Stimulated activated naive CD8-positive, alpha-beta T cell treated with anti-CD3 and anti-CD28 coated beads, Interleukin-15, Interleukin-2, amounts not matched to agents 100 ng/mL and 50 ng/mL, for 24 hours (primary cell): Measurements from ENCODE around the gene CASZ1.

Source experiments
- H3K27ac Mint-ChIP-seq: one replicate; pipeline ENCODE4 v1.8.0; 2021; ENCODE audit warnings: mild to moderate bottlenecking, mixed read lengths
- H3K27me3 Mint-ChIP-seq: one replicate; pipeline ENCODE4 v1.8.0; 2021; ENCODE audit warnings: mixed read lengths
- H3K36me3 Mint-ChIP-seq: one replicate; pipeline ENCODE4 v1.8.0; 2021; ENCODE audit warnings: low read depth, mixed read lengths
- H3K4me1 Mint-ChIP-seq: one replicate; pipeline ENCODE4 v1.8.0; 2021; ENCODE audit warnings: low read depth, mixed read lengths
- H3K4me3 Mint-ChIP-seq: one replicate; pipeline ENCODE4 v1.8.0; 2021; ENCODE audit warnings: mild to moderate bottlenecking, mixed read lengths
- H3K9me3 Mint-ChIP-seq: one replicate; pipeline ENCODE4 v1.8.0; 2021; ENCODE audit warnings: mixed read lengths

The CASZ1 gene

GRCh38 chr1:10712568-10713362 lies 83.7 kb downstream of the CASZ1 start:
- H3K27me3 Mint-ChIP-seq = no peaks in the 10 kb centered on the region
- H3K36me3 Mint-ChIP-seq = no peaks in the 10 kb centered on the region
- H3K27ac Mint-ChIP-seq = no peak overlapping the region
- H3K4me3 Mint-ChIP-seq = no peak overlapping the region
- no peaks in the 10 kb centered on the region for H3K9me3 Mint-ChIP-seq
- H3K4me1 Mint-ChIP-seq = no peaks in the 10 kb centered on the region

- H3K4me1 Mint-ChIP-seq = no peaks in the 10 kb centered on the region
- H3K27me3 Mint-ChIP-seq = no peaks in the 10 kb centered on the region
- no peak overlapping the region for H3K27ac Mint-ChIP-seq
- no peaks in the 10 kb centered on the region for H3K36me3 Mint-ChIP-seq
- H3K9me3 Mint-ChIP-seq = no peaks in the 10 kb centered on the region
- H3K4me3 Mint-ChIP-seq = no peak overlapping the region
These were observed 86.0 kb downstream of the CASZ1 start for GRCh38 chr1:10710489-10710888.

GRCh38 chr1:10709646-10710045 lies 86.8 kb downstream of the CASZ1 start:
- H3K27me3 Mint-ChIP-seq = no peaks in the 10 kb centered on the region
- no peaks in the 10 kb centered on the region for H3K9me3 Mint-ChIP-seq
- no peaks in the 10 kb centered on the region for H3K4me1 Mint-ChIP-seq
- H3K36me3 Mint-ChIP-seq = no peaks in the 10 kb centered on the region
- H3K4me3 Mint-ChIP-seq = no peak overlapping the region
- H3K27ac Mint-ChIP-seq = no peak overlapping the region

- Mint-ChIP-seq H3K4me1 (no peaks in the 10 kb centered on the region), H3K27me3 (no peaks in the 10 kb centered on the region), H3K36me3 (no peaks in the 10 kb centered on the region), H3K9me3 (no peaks in the 10 kb centered on the region), H3K4me3 (no peak overlapping the region), H3K27ac (no peak overlapping the region)
These were observed 87.3 kb downstream of the CASZ1 start for GRCh38 chr1:10709165-10709564.

- Mint-ChIP-seq H3K27me3 (no peaks in the 10 kb centered on the region), H3K4me1 (no peaks in the 10 kb centered on the region), H3K27ac (no peak overlapping the region), H3K36me3 (no peaks in the 10 kb centered on the region), H3K4me3 (no peak overlapping the region), H3K9me3 (no peaks in the 10 kb centered on the region)
These were observed 87.7 kb downstream of the CASZ1 start for GRCh38 chr1:10708757-10709156.

- Mint-ChIP-seq H3K4me1 (no peaks in the 10 kb centered on the region), H3K36me3 (no peaks in the 10 kb centered on the region), H3K27me3 (no peaks in the 10 kb centered on the region), H3K9me3 (no peaks in the 10 kb centered on the region), H3K27ac (no peak overlapping the region), H3K4me3 (no peak overlapping the region)
These were observed 89.2 kb downstream of the CASZ1 start for GRCh38 chr1:10707208-10707607.

GRCh38 chr1:10706376-10706913 lies 90.0 kb downstream of the CASZ1 start:
- no peaks in the 10 kb centered on the region for H3K27me3 Mint-ChIP-seq
- no peaks in the 10 kb centered on the region for H3K36me3 Mint-ChIP-seq
- no peaks in the 10 kb centered on the region for H3K4me1 Mint-ChIP-seq
- no peak overlapping the region for H3K4me3 Mint-ChIP-seq
- H3K27ac Mint-ChIP-seq = no peak overlapping the region
- no peaks in the 10 kb centered on the region for H3K9me3 Mint-ChIP-seq

- Mint-ChIP-seq H3K27ac (no peak overlapping the region), H3K4me3 (no peak overlapping the region), H3K36me3 (no peaks in the 10 kb centered on the region), H3K27me3 (no peaks in the 10 kb centered on the region), H3K4me1 (no peaks in the 10 kb centered on the region), H3K9me3 (no peaks in the 10 kb centered on the region)
These were observed 90.5 kb downstream of the CASZ1 start for GRCh38 chr1:10705953-10706352.

GRCh38 chr1:10704368-10704882 lies 92.0 kb downstream of the CASZ1 start:
- no peaks in the 10 kb centered on the region for H3K36me3 Mint-ChIP-seq
- no peak overlapping the region for H3K4me3 Mint-ChIP-seq
- H3K4me1 Mint-ChIP-seq = no peaks in the 10 kb centered on the region
- H3K27me3 Mint-ChIP-seq = no peaks in the 10 kb centered on the region
- H3K9me3 Mint-ChIP-seq = no peaks in the 10 kb centered on the region
- H3K27ac Mint-ChIP-seq = no peak overlapping the region

GRCh38 chr1:10703702-10704101 lies 92.7 kb downstream of the CASZ1 start:
- H3K4me3 Mint-ChIP-seq = no peak overlapping the region
- H3K9me3 Mint-ChIP-seq = no peaks in the 10 kb centered on the region
- H3K27me3 Mint-ChIP-seq = no peaks in the 10 kb centered on the region
- no peak overlapping the region for H3K27ac Mint-ChIP-seq
- H3K4me1 Mint-ChIP-seq = no peaks in the 10 kb centered on the region
- H3K36me3 Mint-ChIP-seq = no peaks in the 10 kb centered on the region

GRCh38 chr1:10701145-10701544 lies 95.3 kb downstream of the CASZ1 start:
- no peak overlapping the region for H3K4me3 Mint-ChIP-seq
- H3K36me3 Mint-ChIP-seq = no peaks in the 10 kb centered on the region
- peaks cover under 1% of the 10 kb centered on the region for H3K27me3 Mint-ChIP-seq
- no peaks in the 10 kb centered on the region for H3K9me3 Mint-ChIP-seq
- no peak overlapping the region for H3K27ac Mint-ChIP-seq
- H3K4me1 Mint-ChIP-seq = peaks cover 13% of the 10 kb centered on the region

- Mint-ChIP-seq H3K4me1 (peaks cover 18% of the 10 kb centered on the region), H3K27me3 (peaks cover 8% of the 10 kb centered on the region), H3K27ac (no peak overlapping the region), H3K36me3 (no peaks in the 10 kb centered on the region), H3K9me3 (no peaks in the 10 kb centered on the region), H3K4me3 (no peak overlapping the region)
These were observed 97.0 kb downstream of the CASZ1 start for GRCh38 chr1:10699470-10699835.

- H3K27me3 Mint-ChIP-seq = peaks cover 8% of the 10 kb centered on the region
- H3K27ac Mint-ChIP-seq = no peak overlapping the region
- peaks cover 18% of the 10 kb centered on the region for H3K4me1 Mint-ChIP-seq
- no peaks in the 10 kb centered on the region for H3K9me3 Mint-ChIP-seq
- no peaks in the 10 kb centered on the region for H3K36me3 Mint-ChIP-seq
- no peak overlapping the region for H3K4me3 Mint-ChIP-seq
These were observed 97.5 kb downstream of the CASZ1 start for GRCh38 chr1:10698726-10699469.

- H3K36me3 Mint-ChIP-seq = no peaks in the 10 kb centered on the region
- H3K27ac Mint-ChIP-seq = no peak overlapping the region
- peaks cover 28% of the 10 kb centered on the region for H3K4me1 Mint-ChIP-seq
- H3K9me3 Mint-ChIP-seq = no peaks in the 10 kb centered on the region
- no peak overlapping the region for H3K4me3 Mint-ChIP-seq
- peaks cover 8% of the 10 kb centered on the region for H3K27me3 Mint-ChIP-seq
These were observed 98.8 kb downstream of the CASZ1 start for GRCh38 chr1:10697621-10698160.

- H3K9me3 Mint-ChIP-seq = no peaks in the 10 kb centered on the region
- H3K36me3 Mint-ChIP-seq = no peaks in the 10 kb centered on the region
- H3K4me3 Mint-ChIP-seq = no peak overlapping the region
- H3K4me1 Mint-ChIP-seq = peaks cover 35% of the 10 kb centered on the region
- H3K27me3 Mint-ChIP-seq = peaks cover 8% of the 10 kb centered on the region
- H3K27ac Mint-ChIP-seq = no peak overlapping the region
These were observed 99.5 kb downstream of the CASZ1 start for GRCh38 chr1:10696977-10697376.
